ENCODE data around the gene ADM2.

ADM2 gene

DNA sequence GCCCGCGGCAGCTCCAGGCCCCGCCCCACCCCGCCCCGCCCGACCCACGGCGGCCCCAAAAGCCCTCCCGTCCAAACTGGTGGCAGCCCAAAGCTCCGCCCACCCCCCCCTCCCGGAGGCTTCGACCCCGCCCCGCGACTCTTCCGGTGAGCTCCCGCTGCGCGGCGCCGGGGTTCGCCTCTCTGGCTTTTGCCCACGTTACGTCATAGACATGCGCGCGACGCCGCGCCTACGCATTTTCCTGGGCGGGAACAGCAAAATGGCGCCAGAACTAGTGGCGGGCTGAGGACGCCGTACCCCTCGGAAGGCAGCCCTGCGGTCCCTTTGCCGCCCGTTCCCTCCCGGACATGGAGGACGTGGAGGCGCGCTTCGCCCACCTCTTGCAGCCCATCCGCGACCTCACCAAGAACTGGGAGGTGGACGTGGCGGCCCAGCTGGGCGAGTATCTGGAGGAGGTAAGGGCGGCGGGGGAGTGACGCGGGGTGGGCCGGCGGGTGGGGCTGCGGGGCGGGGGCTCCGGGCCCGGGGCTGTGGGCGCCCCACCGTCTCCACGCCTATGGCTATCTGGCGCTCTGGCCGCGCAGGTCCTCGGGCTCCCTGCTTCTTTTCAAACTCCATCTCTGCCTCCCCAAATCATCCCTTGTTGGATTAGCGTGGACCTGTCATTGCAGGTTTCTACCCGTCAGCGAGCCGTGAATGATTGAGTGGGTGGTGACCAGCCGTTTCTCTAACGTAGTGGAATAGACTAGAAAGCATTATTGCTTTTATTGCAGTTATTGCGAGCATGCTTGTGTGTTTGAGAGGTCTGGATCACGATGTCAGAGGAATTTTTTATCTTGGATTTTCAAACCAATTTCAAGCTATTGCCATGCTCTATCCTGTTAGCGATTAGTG lies 26.9 kb downstream of the ADM2 start, which contains the start of gene NCAPH2:
Gene NCAPH2 (plus strand): TSS at position 234 of the 894 bp plus-strand sequence. CDS start 114 bp downstream, at position 348.
- peak; percentile 75 for ATAC-seq
- TF ChIP-seq ZNF8 (CRISPR knock-in tag; IDR thresholded peaks at IDR 0.05) (no peak), OSR1 (CRISPR knock-in tag; IDR thresholded peaks at IDR 0.05) (no peak), ZC3H10 (CRISPR knock-in tag; IDR thresholded peaks at IDR 0.05) (no peak), CSDC2 (CRISPR knock-in tag; IDR thresholded peaks at IDR 0.05) (no peak), ESRRG (CRISPR knock-in tag; IDR thresholded peaks at IDR 0.05) (no peak), ZFP30 (CRISPR knock-in tag; IDR thresholded peaks at IDR 0.05) (no peak)
- TF ChIP-seq, protein P1, sequence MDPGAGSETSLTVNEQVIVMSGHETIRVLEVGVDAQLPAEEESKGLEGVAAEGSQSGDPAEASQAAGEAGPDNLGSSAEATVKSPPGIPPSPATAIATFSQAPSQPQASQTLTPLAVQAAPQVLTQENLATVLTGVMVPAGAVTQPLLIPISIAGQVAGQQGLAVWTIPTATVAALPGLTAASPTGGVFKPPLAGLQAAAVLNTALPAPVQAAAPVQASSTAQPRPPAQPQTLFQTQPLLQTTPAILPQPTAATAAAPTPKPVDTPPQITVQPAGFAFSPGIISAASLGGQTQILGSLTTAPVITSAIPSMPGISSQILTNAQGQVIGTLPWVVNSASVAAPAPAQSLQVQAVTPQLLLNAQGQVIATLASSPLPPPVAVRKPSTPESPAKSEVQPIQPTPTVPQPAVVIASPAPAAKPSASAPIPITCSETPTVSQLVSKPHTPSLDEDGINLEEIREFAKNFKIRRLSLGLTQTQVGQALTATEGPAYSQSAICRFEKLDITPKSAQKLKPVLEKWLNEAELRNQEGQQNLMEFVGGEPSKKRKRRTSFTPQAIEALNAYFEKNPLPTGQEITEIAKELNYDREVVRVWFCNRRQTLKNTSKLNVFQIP (CRISPR knock-in tag; IDR thresholded peaks at IDR 0.05; ENCODE audit: borderline replicate concordance, low read depth) = no peak
- TF ChIP-seq, protein P2, sequence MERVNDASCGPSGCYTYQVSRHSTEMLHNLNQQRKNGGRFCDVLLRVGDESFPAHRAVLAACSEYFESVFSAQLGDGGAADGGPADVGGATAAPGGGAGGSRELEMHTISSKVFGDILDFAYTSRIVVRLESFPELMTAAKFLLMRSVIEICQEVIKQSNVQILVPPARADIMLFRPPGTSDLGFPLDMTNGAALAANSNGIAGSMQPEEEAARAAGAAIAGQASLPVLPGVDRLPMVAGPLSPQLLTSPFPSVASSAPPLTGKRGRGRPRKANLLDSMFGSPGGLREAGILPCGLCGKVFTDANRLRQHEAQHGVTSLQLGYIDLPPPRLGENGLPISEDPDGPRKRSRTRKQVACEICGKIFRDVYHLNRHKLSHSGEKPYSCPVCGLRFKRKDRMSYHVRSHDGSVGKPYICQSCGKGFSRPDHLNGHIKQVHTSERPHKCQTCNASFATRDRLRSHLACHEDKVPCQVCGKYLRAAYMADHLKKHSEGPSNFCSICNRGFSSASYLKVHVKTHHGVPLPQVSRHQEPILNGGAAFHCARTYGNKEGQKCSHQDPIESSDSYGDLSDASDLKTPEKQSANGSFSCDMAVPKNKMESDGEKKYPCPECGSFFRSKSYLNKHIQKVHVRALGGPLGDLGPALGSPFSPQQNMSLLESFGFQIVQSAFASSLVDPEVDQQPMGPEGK (CRISPR knock-in tag; IDR thresholded peaks at IDR 0.05; ENCODE audit: borderline replicate concordance) = no peak

DNA sequence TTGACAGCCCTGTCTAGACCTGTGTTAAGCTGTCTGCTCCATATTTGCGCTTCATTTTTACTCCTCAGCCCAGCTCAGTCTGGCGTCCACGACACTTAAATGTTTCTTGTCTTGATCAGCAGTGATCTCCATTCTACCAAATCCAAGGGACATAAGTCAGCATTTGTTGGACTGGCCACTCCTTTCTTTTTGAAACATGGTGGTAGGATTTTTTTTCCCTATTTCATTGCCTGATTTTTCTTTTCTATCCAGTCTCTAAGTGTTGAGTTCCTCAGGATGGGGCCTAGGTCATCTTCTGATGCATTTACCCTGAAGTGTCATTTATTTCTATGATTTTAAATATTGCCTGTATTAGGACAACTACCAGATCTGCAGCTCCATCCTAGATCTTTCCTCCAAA lies 27.6 kb downstream of the ADM2 start:
- no peak for ATAC-seq
- no peak for TF ChIP-seq PPARA (CRISPR knock-in tag; IDR thresholded peaks at IDR 0.05; ENCODE audit: borderline replicate concordance)
- TF ChIP-seq GLIS3 (CRISPR knock-in tag; IDR thresholded peaks at IDR 0.05) = no peak
- TF ChIP-seq, protein P3, sequence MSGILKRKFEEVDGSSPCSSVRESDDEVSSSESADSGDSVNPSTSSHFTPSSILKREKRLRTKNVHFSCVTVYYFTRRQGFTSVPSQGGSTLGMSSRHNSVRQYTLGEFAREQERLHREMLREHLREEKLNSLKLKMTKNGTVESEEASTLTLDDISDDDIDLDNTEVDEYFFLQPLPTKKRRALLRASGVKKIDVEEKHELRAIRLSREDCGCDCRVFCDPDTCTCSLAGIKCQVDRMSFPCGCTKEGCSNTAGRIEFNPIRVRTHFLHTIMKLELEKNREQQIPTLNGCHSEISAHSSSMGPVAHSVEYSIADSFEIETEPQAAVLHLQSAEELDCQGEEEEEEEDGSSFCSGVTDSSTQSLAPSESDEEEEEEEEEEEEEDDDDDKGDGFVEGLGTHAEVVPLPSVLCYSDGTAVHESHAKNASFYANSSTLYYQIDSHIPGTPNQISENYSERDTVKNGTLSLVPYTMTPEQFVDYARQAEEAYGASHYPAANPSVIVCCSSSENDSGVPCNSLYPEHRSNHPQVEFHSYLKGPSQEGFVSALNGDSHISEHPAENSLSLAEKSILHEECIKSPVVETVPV (CRISPR knock-in tag; IDR thresholded peaks at IDR 0.05) = no peak
- no peak for TF ChIP-seq TOX (CRISPR knock-in tag; IDR thresholded peaks at IDR 0.05; ENCODE audit: borderline replicate concordance)
- TF ChIP-seq, protein P2 (CRISPR knock-in tag; IDR thresholded peaks at IDR 0.05; ENCODE audit: borderline replicate concordance) = no peak
- no peak for TF ChIP-seq ZFP3 (CRISPR knock-in tag; IDR thresholded peaks at IDR 0.05)
- TF ChIP-seq, protein P4, sequence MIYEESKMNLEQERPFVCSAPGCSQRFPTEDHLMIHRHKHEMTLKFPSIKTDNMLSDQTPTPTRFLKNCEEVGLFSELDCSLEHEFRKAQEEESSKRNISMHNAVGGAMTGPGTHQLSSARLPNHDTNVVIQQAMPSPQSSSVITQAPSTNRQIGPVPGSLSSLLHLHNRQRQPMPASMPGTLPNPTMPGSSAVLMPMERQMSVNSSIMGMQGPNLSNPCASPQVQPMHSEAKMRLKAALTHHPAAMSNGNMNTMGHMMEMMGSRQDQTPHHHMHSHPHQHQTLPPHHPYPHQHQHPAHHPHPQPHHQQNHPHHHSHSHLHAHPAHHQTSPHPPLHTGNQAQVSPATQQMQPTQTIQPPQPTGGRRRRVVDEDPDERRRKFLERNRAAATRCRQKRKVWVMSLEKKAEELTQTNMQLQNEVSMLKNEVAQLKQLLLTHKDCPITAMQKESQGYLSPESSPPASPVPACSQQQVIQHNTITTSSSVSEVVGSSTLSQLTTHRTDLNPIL (CRISPR knock-in tag; IDR thresholded peaks at IDR 0.05; ENCODE audit: low read depth) = no peak
- no peak for TF ChIP-seq CSDC2 (CRISPR knock-in tag; IDR thresholded peaks at IDR 0.05)
- TF ChIP-seq TCF4 (CRISPR knock-in tag; IDR thresholded peaks at IDR 0.05; ENCODE audit: borderline replicate concordance) = no peak
- TF ChIP-seq ISL1 (CRISPR knock-in tag; IDR thresholded peaks at IDR 0.05) = no peak
- no peak for TF ChIP-seq SNAI2 (CRISPR knock-in tag; IDR thresholded peaks at IDR 0.05)
- TF ChIP-seq ZNF70 (CRISPR knock-in tag; IDR thresholded peaks at IDR 0.05) = no peak
- TF ChIP-seq RARB (CRISPR knock-in tag; IDR thresholded peaks at IDR 0.05) = no peak
- TF ChIP-seq ZNF8 (CRISPR knock-in tag; IDR thresholded peaks at IDR 0.05) = no peak
- no peak for TF ChIP-seq BACH2 (CRISPR knock-in tag; IDR thresholded peaks at IDR 0.05; ENCODE audit: borderline replicate concordance)

DNA sequence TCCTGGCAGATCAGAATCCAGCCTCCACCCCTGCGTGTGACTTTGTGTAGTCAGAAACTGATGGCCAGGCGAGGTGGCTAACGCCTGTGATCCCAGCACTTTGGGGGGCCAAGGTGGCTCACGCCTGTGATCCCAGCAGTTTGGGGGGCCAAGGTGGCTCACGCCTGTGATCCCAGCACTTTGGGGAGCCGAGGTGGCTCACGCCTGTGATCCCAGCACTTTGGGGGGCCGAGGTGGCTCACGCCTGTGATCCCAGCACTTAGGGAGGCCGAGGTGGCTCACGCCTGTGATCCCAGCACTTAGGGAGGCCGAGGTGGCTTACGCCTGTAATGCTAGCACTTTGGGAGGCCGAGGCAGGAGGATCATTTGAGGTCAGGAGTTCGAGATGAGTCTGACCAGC lies 31.8 kb downstream of the ADM2 start:
- ATAC-seq = no peak
- no peak for TF ChIP-seq ESRRG (CRISPR knock-in tag; IDR thresholded peaks at IDR 0.05)
- TF ChIP-seq ZFP30 (CRISPR knock-in tag; IDR thresholded peaks at IDR 0.05) = no peak
- no peak for TF ChIP-seq ZNF565 (CRISPR knock-in tag; conservative IDR thresholded peaks at IDR 0.05; ENCODE audit: low read depth)
- TF ChIP-seq, protein P2 (CRISPR knock-in tag; IDR thresholded peaks at IDR 0.05; ENCODE audit: borderline replicate concordance) = no peak
- TF ChIP-seq OSR1 (CRISPR knock-in tag; IDR thresholded peaks at IDR 0.05) = no peak
- no peak for TF ChIP-seq PPARA (CRISPR knock-in tag; IDR thresholded peaks at IDR 0.05; ENCODE audit: borderline replicate concordance)
- no peak for TF ChIP-seq ZFP3 (CRISPR knock-in tag; IDR thresholded peaks at IDR 0.05)
- TF ChIP-seq ISL1 (CRISPR knock-in tag; IDR thresholded peaks at IDR 0.05) = no peak
- TF ChIP-seq, protein P5, sequence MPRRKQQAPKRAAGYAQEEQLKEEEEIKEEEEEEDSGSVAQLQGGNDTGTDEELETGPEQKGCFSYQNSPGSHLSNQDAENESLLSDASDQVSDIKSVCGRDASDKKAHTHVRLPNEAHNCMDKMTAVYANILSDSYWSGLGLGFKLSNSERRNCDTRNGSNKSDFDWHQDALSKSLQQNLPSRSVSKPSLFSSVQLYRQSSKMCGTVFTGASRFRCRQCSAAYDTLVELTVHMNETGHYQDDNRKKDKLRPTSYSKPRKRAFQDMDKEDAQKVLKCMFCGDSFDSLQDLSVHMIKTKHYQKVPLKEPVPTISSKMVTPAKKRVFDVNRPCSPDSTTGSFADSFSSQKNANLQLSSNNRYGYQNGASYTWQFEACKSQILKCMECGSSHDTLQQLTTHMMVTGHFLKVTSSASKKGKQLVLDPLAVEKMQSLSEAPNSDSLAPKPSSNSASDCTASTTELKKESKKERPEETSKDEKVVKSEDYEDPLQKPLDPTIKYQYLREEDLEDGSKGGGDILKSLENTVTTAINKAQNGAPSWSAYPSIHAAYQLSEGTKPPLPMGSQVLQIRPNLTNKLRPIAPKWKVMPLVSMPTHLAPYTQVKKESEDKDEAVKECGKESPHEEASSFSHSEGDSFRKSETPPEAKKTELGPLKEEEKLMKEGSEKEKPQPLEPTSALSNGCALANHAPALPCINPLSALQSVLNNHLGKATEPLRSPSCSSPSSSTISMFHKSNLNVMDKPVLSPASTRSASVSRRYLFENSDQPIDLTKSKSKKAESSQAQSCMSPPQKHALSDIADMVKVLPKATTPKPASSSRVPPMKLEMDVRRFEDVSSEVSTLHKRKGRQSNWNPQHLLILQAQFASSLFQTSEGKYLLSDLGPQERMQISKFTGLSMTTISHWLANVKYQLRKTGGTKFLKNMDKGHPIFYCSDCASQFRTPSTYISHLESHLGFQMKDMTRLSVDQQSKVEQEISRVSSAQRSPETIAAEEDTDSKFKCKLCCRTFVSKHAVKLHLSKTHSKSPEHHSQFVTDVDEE (CRISPR knock-in tag; IDR thresholded peaks at IDR 0.05) = no peak
- no peak for TF ChIP-seq CSDC2 (CRISPR knock-in tag; IDR thresholded peaks at IDR 0.05)
- no peak for TF ChIP-seq TCF4 (CRISPR knock-in tag; IDR thresholded peaks at IDR 0.05; ENCODE audit: borderline replicate concordance)
- no peak for TF ChIP-seq GLIS3 (CRISPR knock-in tag; IDR thresholded peaks at IDR 0.05)

All from SK-N-SH treated with all-trans-retinoic acid at 6 μM for 48 hours (cell line).